Spleen (tissue), 11 donors: Measurements from ENCODE around the gene UST. TPM values are rescaled to one million over a fixed set of nuclear protein-coding genes. Genes with fewer than 3 reads are reported as not detected.

ENCODE experiments used
- DNase-seq: peaks from one replicate; pipeline ENCODE4 v3.0.0-alpha.2; 2020
- H3K27ac ChIP-seq, 8 donors: fragments of 200-600 bp; sonication (generic) in 7 of 8; 1 replicate in 4 of 8; 2 replicates in 4 of 8; pipeline versions ENCODE4 v1.5.0 to v1.8.0; 2016 to 2021; ENCODE audit warnings: inconsistent platforms in 4 of 8, mild to moderate bottlenecking in 4 of 8, moderate library complexity in 1 of 8
- H3K27me3 ChIP-seq, 7 donors: fragments of 200-600 bp; sonication (generic) in 6 of 7; replicated peaks in 1 of 7; 1 replicate in 4 of 7; 2 replicates in 3 of 7; pipeline versions ENCODE4 v1.5.0 to v1.8.0; 2016 to 2021; ENCODE audit warnings: inconsistent platforms in 3 of 7, mild to moderate bottlenecking in 1 of 7
- H3K36me3 ChIP-seq, 6 donors: fragments of 200-600 bp; sonication (generic) in 5 of 6; 1 replicate in 4 of 6; 2 replicates in 2 of 6; pipeline versions ENCODE4 v1.5.0 to v1.8.0; 2016 to 2021; ENCODE audit warnings: inconsistent platforms in 2 of 6
- H3K4me1 ChIP-seq, 6 donors: fragments of 200-600 bp; sonication (generic) in 5 of 6; 1 replicate in 3 of 6; 2 replicates in 3 of 6; pipeline versions ENCODE4 v1.5.0 to v1.8.0; 2016 to 2021; ENCODE audit warnings: inconsistent platforms in 3 of 6
- H3K4me3 ChIP-seq, 8 donors: fragments of 200-600 bp; sonication (generic) in 7 of 8; 1 replicate in 4 of 8; 2 replicates in 4 of 8; pipeline versions ENCODE4 v1.5.0 to v1.8.0; 2016 to 2021; ENCODE audit warnings: inconsistent platforms in 4 of 8, mild to moderate bottlenecking in 4 of 8, moderate library complexity in 2 of 8
- H3K9me3 ChIP-seq, 8 donors: fragments of 200-600 bp; sonication (generic) in 7 of 8; 1 replicate in 4 of 8; 2 replicates in 4 of 8; pipeline versions ENCODE4 v1.5.0 to v1.8.0; 2016 to 2021; ENCODE audit warnings: inconsistent platforms in 4 of 8
- CTCF ChIP-seq, 11 experiments: fragments of 200-600 bp in 7 of 11; fragments of 450-650 bp in 4 of 11; sonication (generic) in 4 of 11; IDR thresholded peaks in 8 of 11; conservative IDR thresholded peaks in 3 of 11; 1 replicate in 7 of 11; 2 replicates in 4 of 11; pipeline versions ENCODE4 v1.4.0 to v1.8.0; 2016 to 2021; ENCODE audit warnings: antibody characterized with exemption in 11 of 11, inconsistent platforms in 4 of 11, mild to moderate bottlenecking in 1 of 11
- POLR2A ChIP-seq, 3 donors: fragments of 450-650 bp; IDR thresholded peaks; one replicate each; pipeline ENCODE4 v1.5.1; 2017; ENCODE audit warnings: antibody characterized with exemption in 3 of 3, mild to moderate bottlenecking in 1 of 3
- POLR2AphosphoS5 ChIP-seq, 3 donors: sonication (generic); formaldehyde crosslinking; IDR thresholded peaks; one replicate each; pipeline ENCODE4 v1.5.1; 2017; ENCODE audit warnings: antibody characterized with exemption in 3 of 3
- WGBS, 5 donors: extraction: QIAGEN DNeasy Blood & Tissue Kit in 3 of 5; methylation state at CpG; one replicate each; pipeline versions ENCODE4 v1.1.5 to v1.1.7; 2013 to 2018; 5-methylcytosine and 5-hydroxymethylcytosine counted together
- intact Hi-C: fragments of 100-400 bp; cut with DNase I; formaldehyde crosslinking; loops from one replicate; pipeline ENCODE4 v1.15.0; 2023; ENCODE audit warnings: low total_unique reads
- polyA plus RNA-seq, 3 donors: library from polyadenylated mRNA; stranded (reverse); fragments of 200-250 nt; gene quantifications; one replicate each; pipeline ENCODE4 v1.2.1, GENCODE V29; 2013
- total RNA-seq, 7 donors: library from RNA; depleted of rRNA in 3 of 7; stranded (reverse); fragments of >200 nt in 3 of 7; fragmentation: NEBNext Ultra II Directional in 4 of 7; extraction: Animal tissue kit (Norgen Biotek cat#: 25700) in 4 of 7; gene quantifications; one replicate each; pipeline versions ENCODE4 v1.1.0 to v1.2.1, GENCODE V29; 2016 to 2021
- donor health status: healthy with polysubstance abuse.
- donor health status: DM: no; HTN: no; CAD: no; lungs with moderate emphysema.
- donor health status: DM: no; HTN: no; CAD: no.
- donor health status: Bipolar disorder and iron deficiency.
- donor health status: healthy.
- donor health status: DM: no; HTN: no; CAD: no.
- donor health status: DM: yes; HTN: yes; CAD: no.

The UST gene
- total and polyA plus RNA-seq, 10 donors: 6.4 to 26.8 (median 14.4) TPM

DNA sequence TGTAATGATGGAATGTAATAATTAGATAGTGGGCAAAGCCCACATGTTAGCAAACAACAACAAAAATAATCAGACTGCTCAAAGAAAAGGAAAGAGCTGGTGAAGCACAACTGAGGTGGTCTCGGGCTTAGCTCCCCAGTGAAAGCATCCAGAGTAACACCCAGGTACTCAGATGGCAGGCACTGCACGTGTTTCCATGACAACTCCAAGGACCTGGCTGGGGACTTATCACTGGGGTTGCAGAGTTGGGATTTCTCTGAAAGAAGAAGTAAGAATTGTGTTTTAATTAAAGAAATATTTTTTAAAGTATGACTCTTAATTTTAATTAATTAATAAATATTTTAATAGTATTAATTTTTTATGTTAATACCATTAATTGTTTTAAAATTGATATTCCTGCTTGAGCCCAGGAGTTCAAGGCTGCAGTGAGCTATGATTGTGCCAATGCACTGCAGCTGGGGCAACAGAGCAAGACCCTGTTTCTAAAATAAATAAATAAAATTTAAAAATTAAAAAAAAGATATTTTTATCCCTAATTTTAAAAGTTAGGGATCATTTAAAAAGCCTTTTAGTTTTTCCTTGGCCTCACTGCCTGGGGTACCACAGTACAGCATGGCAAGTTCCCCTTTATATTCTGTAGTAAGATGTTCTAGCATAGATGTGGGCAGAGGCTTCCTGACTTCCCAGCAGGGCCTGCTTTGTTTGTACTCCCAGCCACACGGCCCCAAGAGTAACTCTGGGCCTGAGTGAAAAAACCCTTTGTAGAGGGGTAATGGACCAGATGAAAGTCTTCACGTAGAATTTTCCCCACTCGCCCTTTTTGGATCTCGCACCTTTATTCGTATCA, 42.2 kb upstream of the UST start:
- intact Hi-C loops: no loop called here
- Histone ChIP-seq H3K36me3 (no peaks in the 10 kb centered on the region), H3K9me3 (peaks cover 0 to 11% (median 0%) of the 10 kb centered on the region in 8 donors), H3K4me1 (peaks cover 0 to 20% (median 16%) of the 10 kb centered on the region in 6 donors), H3K4me3 (no peak overlapping the region), H3K27me3 (no peaks in the 10 kb centered on the region), H3K27ac (no peak overlapping the region)
- 75 to 84% (median 81%) methylated on average over 7 of the region's 7 CpGs for WGBS, 5 donors
- TF ChIP-seq POLR2A (IDR thresholded peaks at IDR 0.05): no peak
- no peak for TF ChIP-seq POLR2AphosphoS5 (IDR thresholded peaks at IDR 0.05)
- no peak for TF ChIP-seq CTCF (IDR thresholded peaks at IDR 0.05 in 8 of 11, conservative IDR thresholded peaks at IDR 0.05 in 3 of 11)
- DNase-seq: no peak

DNA sequence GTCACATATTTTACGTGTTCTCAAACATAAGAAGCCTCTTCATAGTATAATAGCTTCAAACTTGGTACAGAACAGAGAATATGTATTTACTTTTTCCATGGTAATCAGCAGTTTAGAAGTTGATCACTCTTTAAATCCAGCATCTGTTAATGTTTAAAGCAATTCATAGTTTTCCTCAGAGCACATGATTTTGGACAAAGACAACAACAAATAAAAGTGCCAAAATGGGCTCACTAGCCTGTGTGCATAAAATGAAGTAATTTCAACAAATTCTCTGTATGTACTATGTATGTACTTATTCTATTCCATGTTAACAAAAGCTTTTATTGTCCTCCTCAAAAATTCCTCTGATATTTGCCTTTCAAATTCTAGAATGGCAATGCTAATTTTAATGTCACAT, 38.1 kb upstream of the UST start:
- WGBS, 5 donors: 87 to 96% (median 95%) methylated on average over 1 of the region's 1 CpG
- no peak for TF ChIP-seq POLR2AphosphoS5 (IDR thresholded peaks at IDR 0.05)
- TF ChIP-seq POLR2A (IDR thresholded peaks at IDR 0.05): no peak
- no peak for TF ChIP-seq CTCF (IDR thresholded peaks at IDR 0.05 in 8 of 11, conservative IDR thresholded peaks at IDR 0.05 in 3 of 11)
- intact Hi-C loops: no loop called here
- H3K27ac ChIP-seq: no peak overlapping the region
- no peak for DNase-seq
- no peak overlapping the region for H3K4me3 ChIP-seq
- H3K9me3 ChIP-seq: peaks cover 0 to 16% (median 12%) of the 10 kb centered on the region in 8 donors
- no peaks in the 10 kb centered on the region for H3K36me3 ChIP-seq
- H3K27me3 ChIP-seq: no peaks in the 10 kb centered on the region
- H3K4me1 ChIP-seq: no peaks in the 10 kb centered on the region

GRCh38 chr6:148709577-148709976, 37.3 kb upstream of the UST start:
- Histone ChIP-seq H3K4me3 (no peak overlapping the region), H3K27me3 (no peaks in the 10 kb centered on the region), H3K4me1 (no peaks in the 10 kb centered on the region), H3K36me3 (no peaks in the 10 kb centered on the region), H3K9me3 (peaks cover 0 to 20% (median 17%) of the 10 kb centered on the region in 8 donors), H3K27ac (no peak overlapping the region)
- DNase-seq: no peak
- intact Hi-C loops: no loop called here
- 57 to 76% (median 67%) methylated on average over 1 of the region's 1 CpG for WGBS, 5 donors
- no peak for TF ChIP-seq POLR2AphosphoS5 (IDR thresholded peaks at IDR 0.05)
- no peak for TF ChIP-seq CTCF (IDR thresholded peaks at IDR 0.05 in 8 of 11, conservative IDR thresholded peaks at IDR 0.05 in 3 of 11)
- TF ChIP-seq POLR2A (IDR thresholded peaks at IDR 0.05): no peak

DNA sequence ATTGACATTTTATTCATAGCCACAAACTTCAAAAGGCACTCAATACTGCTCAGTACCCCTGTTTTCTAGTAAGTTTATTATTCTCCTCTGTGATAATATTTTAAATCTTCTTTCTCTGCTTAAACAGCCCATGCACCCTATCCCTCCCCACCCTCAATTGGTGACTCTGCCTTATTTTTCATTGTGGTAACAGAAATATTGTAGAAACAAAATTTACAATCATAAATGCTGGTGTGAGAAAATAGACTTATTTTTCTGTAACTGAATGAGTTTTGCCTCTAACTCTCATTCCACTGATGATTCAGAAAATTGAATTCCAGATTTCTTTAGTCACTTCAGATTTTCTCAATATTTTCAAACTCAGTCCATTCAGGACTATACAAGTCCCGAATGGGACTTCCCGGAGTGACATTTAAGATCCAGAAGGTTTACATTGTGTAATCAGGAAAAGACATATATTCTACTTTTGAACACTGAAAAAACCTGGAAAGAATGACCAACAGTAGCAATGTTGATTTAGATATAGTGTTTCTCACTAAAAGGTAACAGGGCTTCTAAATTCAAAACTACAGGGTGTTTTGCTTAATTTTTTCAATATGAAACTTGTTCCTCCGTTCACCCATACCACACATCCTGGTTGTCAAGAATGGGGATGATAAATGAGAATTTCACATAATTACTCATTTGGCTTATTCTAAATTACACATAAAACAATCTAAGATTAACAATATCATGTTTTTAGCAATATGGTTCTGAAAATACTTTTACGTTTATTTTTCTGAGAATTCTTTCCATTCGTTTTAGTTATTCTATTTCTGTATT, 34.8 kb upstream of the UST start:
- H3K4me3 ChIP-seq: no peak overlapping the region
- intact Hi-C loops: no loop called here

More for the DNA sequence above, 34.8 kb upstream of the UST start:
- Histone ChIP-seq H3K27ac (no peak overlapping the region), H3K9me3 (peaks cover 0 to 20% (median 17%) of the 10 kb centered on the region in 8 donors), H3K4me1 (no peaks in the 10 kb centered on the region), H3K27me3 (no peaks in the 10 kb centered on the region), H3K36me3 (no peaks in the 10 kb centered on the region)
- TF ChIP-seq POLR2AphosphoS5 (IDR thresholded peaks at IDR 0.05) (no peak), POLR2A (IDR thresholded peaks at IDR 0.05) (no peak), CTCF (IDR thresholded peaks at IDR 0.05 in 8 of 11, conservative IDR thresholded peaks at IDR 0.05 in 3 of 11) (no peak)
- 53 to 67% (median 60%) methylated on average over 5 of the region's 5 CpGs for WGBS, 5 donors
- DNase-seq: no peak
